Fibroblast of skin of right biceps (primary cell): ENCODE measurements around the gene BORCS6.

Experiments
- DNase-seq: peaks from one replicate; pipeline ENCODE4 v3.0.0-alpha.2; 2013

The BORCS6 gene

GRCh38 chr17:8140065-8141029 lies 49.6 kb downstream of the BORCS6 start:
- DNase-seq: no peak

GRCh38 chr17:8138672-8139371 lies 51.2 kb downstream of the BORCS6 start:
- peak; percentile 98 for DNase-seq

- no peak for DNase-seq
Measured at GRCh38 chr17:8138374-8138671, 51.7 kb downstream of the BORCS6 start.
